HPDE6-E6E7 (cell line): Measurements from ENCODE around the gene MGME1.

Experiments used
- DNase-seq: peaks from one replicate; pipeline ENCODE4 v3.0.0; 2011; ENCODE audit warnings: missing footprints; ENCODE audit errors: extremely low spot score

Gene MGME1, protein sequence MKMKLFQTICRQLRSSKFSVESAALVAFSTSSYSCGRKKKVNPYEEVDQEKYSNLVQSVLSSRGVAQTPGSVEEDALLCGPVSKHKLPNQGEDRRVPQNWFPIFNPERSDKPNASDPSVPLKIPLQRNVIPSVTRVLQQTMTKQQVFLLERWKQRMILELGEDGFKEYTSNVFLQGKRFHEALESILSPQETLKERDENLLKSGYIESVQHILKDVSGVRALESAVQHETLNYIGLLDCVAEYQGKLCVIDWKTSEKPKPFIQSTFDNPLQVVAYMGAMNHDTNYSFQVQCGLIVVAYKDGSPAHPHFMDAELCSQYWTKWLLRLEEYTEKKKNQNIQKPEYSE

DNA sequence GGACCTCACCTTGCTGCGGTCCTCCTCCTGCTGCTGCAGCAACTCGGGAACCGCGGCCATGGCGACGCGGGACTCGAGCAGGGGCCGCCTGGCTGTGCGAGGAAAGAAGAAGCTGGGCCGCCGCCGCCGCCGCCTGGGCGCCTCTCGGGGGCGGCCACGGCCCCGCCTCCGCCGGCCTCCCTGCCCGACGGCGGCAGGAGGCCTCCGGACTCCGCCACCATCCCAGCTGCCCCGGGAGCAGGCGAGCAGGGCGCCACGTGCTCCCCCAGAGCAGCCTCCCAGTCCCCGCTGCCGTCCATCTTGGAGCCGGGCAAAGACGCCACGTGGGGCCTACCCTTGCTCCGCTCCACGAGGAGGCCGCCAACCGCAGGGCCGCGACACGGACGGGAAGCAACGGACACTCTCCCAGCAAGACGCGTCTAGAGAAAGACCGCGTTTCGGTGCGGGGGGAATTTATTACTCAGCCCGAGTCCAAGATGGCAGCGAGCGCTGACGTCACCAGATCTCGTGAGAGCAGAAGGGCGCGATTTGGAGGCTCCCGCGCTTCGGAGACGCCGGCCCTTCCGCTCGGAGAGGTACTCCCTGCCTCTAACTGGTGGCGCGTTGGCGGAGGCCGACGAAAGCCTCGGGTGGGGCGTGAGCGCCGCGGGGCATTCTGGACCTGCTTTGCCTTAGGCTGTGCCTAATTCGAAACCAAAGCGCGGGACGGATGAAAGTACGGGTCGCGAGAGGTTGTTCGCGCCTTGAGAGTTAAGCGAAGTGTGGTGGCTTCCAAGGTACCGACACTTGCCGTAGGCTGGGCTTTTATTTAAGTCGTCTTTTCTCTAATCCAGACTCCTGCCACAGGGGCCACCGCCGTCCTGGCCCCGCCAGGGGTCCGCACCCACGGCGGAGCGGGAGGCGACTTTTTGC, at the start of gene MGME1, which contains the start of gene SNX5:
Gene MGME1 (plus strand): TSS at position 653 of the 912 bp plus-strand sequence. CDS start 842 bp downstream, outside the sequence.
Gene SNX5 (minus strand): TSS at position 429 of the 912 bp plus-strand sequence. CDS start 369 bp downstream, at position 60.
- DNase-seq: peak; percentile 100

DNA sequence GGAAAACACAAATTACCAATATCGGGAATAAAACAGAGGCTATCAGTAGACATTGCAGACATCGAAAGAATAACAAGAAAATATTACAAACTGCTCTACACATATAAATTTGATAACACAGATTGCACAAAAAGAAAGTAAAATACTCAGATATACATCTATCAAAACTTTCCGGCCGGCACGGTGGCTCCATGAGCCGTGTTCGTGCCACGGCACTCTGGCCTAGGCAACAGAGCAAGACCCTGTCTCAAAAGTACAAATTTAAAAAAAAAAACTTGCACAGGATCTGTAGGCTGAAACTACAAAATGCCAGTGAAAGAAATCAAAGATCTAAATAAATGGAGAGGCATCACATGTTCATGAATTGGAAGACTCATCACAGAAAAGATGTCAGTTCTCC, 49.7 kb upstream of the MGME1 start:
- no peak for DNase-seq

DNA sequence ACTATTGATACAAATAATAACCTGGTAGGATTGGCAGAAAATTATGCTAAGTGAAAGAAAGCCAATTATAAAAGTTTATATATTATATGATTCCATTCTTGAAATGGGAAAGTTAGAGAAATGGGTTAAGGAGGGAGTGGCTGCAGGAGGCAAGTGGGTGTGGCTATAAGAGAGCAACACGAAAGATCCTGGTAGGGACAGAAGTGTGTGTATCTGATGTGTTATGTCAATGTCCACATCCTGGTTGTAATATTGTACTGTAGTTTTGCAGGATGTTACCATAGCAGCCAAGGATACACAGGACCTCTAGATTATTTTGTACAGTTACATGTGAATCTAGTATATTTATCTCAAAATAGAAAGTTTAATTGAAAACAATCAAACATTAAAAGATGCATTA, 47.0 kb upstream of the MGME1 start:
- DNase-seq: no peak

DNA sequence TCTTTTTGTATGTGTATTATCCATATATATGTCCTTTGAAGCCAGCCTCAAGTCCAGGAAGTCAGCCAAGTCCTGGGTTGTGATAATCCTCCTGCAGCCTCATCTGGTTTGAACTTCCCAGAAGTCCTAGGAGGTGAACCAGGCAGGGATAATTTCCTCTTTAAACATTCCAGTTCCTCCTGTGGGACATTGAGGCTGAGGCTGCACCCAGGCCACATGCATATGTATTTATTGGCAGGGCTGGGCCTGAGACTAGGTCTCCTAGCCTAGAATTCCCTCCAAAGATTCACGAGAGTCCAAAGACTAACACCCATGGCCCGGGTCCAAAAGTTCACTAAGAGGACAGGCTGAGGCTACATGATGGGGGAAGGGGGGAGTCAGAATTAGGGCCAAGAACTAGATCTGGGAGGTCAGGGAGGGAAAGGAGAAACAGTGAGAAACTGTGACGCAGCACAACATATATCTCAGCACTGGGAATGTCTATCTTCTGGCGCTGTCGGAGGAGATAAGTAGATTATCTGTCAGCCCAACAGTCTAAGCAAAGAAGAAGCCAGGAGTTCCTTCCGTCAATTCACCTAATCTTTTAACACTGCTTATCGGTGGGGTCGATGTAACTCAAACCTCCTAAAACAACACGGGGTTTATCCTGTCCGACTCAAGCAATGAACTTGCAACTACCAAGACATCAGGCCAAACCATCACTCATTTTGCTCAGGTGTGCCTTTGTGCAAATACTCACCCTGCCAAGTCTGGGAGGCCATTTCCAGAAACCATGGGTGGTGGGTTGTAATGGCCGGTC, 43.5 kb upstream of the MGME1 start:
- DNase-seq: no peak

DNA sequence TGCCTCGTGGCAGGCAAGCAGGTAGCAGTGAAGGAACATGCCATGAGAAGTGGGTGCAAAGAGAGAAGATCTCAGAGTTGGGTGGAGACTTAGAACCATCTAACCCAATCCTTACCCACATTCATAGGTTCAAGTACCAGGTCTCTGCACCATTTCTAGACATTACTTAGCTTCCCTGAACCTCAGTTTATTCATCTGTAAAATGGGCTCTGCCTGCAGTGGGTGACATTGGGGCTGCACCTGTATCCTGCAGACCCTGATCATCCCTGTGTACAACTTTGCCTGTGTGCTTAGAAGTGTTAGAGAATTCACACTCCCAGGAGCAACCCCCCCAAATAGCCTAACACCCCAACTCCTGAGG, 42.9 kb upstream of the MGME1 start:
- DNase-seq: no peak

DNA sequence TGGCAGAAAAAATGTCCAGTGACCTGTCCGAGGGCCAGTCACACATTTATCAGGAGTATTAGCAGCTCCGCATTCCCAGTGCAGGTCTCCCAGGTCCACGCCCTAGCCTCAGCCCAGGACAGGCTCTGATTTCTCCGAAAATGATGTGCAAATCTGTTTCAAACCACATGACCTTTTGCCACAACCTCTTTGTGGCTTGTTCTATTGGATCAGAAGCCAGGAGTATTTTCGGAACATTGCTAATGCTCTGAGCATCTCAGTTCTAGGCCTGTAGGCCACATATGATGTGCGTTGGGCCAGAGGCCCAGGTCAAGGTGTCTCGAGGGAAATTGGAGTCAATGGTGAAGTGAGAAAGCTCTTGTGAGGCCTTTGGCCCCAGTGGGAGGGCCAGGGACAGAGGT, 40.6 kb upstream of the MGME1 start:
- DNase-seq: no peak

DNA sequence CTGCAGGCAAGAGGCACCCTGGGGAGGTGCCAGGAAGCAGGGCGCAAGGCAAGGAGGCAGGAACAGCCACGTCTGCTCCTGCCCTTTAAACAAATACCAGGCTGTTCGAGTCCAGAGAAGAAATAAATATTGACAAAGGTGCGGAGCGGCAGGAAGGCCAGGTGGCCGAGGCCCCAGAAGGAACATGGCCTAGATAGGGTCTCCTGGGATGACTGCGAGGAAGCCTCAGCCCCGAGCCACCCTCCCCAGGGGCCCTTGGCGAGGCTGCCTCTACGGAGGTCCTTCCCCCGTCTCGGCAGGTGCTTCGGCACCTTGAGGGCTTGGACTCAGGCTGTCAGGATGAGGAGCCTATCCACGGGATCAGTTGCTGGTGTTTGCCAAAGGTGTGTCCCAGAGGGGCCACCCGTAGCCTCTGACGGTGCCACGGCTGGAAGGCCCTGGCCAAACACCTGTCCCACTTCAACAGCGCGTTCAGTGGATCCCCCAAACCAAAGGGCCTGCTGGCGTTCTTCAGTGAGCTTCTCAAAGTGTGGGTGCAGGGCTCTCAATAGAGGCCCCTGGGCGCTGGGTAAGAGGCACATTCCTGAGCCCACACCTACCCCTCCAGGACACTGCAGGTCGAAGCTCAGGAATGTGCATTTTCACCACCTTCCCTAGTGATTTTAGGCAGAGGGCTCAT, 40.0 kb upstream of the MGME1 start:
- no peak for DNase-seq

DNA sequence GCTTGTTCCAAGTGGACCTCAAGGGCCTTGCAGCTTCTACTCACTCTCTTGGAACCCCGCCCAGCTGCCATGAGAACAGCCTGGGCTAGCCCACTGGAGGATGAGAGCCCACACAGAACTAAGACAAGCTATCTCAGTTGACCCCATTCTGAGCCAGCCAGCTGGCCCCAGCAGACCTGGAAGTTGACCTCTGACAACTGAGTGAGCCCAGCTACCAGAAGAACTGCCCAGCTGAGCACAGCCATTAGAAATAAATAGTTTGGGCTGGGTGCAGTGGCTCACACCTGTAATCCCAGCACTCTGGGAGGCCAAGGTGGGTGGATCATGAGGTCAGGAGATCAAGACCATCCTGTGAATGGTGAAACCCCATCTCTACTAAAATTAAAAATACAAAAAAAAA, 37.3 kb upstream of the MGME1 start:
- no peak for DNase-seq

DNA sequence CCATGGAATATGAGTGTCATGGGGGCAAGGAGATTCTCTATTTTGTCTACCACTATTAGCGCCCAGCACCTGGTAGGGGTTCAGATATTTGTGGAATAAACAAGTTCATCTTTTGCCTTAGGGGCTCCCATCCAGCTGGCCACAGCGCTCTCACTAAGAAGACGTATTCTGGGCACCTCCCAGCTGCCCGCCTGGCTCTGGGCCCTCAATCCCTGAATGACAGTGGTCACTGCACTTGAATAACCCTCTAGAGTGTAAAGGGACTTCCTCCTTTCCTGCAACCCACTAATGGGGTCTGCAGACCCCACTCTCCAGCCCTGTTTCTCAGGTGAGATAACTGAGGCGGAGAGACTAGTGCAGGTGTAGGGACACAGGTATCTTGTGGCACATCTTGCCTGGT, 36.4 kb upstream of the MGME1 start:
- no peak for DNase-seq

DNA sequence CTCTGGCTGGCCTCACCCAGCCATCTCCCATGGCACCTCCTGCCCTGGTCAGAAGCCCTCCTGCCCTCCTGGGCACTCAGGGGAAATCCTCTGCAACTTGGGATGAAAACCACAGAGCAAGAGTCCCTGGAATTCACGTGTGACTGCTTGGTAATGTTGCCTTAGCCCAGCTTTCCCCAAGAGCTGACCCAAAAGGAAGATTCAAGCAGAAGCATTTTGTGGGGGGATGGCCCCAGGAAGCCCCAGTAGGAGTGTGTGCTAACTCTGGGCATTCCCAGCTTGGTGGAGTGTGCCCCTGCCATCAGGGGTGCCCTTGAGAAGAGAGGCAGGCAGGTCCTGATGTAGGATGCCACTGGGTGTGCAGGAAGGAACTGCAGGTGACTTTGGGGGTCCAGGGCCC, 35.7 kb upstream of the MGME1 start:
- no peak for DNase-seq

DNA sequence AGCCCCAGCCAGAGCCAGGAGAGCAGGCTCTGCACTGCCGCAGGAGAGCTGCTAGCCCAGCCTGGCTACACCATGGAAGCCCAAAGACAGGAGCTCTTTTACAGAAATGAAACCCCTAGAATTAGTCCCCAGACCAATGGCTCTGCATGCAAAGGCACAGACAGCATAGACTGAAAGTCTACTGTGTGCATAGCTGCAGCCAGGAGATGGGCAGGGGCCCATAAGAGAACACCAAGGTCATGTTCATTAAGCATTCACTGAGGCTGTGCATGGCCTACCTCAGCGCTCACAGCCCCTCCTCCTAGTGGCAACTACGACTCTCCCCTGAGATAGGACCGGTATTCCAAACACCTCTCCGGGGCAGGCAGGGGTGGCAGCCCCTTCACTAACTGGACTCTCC, 35.1 kb upstream of the MGME1 start:
- no peak for DNase-seq

DNA sequence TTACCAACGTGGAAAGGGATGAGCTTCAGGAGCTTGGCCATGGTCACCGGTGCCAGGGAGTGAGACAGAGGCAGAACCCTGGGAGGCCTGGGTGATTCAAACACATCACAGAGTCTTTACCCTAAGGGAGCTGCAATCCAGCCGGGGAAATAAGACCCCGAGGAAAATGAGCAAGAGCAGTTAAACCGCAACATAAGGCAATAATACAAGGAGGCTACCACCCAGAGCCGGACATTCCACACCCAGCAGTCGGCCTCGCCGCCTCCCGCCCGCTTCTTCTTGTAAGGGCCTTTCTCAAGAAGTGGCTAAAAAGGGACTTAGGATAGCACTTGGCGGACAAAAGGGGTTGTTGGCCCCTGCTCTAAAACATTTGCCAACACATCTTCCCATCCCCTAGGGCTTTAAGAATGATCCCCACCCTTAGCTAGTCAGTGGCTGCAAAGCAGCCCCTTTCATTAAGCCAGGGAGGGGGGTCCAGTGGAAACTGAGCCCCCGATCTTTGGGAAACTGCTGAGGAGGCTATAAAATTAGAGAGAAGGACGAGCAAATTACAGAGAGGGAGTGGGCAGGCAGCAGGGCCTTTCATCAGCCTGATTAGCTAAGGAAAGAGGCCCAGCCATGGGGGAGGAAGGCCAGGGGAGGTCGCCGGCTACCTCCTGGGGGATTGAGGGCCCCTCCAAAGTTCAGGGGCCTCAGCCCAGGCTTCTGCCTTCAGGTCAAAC, 34.5 kb upstream of the MGME1 start:
- no peak for DNase-seq

DNA sequence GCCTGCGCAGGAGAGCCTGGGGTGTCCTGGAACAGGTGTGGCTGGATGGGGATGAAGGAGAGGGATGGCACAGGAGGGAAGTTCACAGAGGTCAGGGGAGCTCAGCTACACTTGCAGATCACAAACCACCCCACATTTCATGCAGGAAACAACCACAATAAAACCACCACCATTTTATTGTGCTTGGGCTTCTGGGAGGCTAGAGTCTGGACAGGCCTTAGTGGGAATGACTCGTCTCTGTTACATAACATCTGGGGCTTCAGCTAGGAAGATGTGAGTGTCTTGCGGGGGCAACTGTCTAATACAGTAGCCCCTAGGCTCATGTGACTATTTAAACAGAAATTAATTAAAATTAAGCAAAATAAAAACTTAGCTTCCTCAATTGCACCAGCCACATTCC, 33.6 kb upstream of the MGME1 start:
- no peak for DNase-seq

DNA sequence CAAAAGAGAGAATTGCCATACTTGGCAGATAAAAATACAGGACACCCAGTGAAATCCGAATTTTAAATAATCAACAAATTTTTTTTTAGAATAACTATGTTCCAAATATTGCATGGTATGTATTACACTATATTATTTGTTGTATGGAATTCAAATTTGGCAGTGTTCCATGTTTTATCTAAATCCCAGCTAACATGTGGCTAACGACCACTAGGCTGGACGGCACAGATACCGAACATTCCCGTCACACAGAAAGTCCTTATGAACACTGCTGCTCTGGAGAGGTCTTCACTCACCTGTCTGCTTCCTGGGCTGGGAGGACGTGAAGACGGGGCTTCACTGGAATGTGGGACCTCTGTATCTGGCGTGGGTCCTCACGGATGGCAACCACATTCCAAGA, 33.1 kb upstream of the MGME1 start:
- no peak for DNase-seq

DNA sequence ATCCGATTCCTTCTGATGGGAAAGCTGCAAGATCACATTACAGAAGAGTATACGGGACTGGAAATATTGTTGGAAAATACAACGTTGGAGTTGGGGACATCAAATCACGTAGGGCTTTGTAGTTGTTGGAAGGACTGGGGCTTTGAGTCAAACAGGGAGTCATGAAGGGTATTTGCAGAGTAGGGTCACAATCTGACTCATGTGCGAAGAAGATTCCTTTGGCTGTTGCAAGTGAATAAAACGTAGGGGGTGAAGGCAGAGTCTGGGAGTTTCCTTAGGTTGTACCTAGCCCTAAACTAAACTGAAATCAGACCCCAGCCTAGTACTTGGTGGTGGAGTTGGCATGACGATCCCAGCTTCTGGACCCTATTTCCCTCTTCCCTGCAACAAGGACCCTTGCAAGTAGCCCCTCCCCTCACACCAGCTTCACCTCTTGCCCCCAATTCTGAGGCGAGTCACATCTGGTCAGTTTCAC, 32.5 kb upstream of the MGME1 start:
- no peak for DNase-seq

DNA sequence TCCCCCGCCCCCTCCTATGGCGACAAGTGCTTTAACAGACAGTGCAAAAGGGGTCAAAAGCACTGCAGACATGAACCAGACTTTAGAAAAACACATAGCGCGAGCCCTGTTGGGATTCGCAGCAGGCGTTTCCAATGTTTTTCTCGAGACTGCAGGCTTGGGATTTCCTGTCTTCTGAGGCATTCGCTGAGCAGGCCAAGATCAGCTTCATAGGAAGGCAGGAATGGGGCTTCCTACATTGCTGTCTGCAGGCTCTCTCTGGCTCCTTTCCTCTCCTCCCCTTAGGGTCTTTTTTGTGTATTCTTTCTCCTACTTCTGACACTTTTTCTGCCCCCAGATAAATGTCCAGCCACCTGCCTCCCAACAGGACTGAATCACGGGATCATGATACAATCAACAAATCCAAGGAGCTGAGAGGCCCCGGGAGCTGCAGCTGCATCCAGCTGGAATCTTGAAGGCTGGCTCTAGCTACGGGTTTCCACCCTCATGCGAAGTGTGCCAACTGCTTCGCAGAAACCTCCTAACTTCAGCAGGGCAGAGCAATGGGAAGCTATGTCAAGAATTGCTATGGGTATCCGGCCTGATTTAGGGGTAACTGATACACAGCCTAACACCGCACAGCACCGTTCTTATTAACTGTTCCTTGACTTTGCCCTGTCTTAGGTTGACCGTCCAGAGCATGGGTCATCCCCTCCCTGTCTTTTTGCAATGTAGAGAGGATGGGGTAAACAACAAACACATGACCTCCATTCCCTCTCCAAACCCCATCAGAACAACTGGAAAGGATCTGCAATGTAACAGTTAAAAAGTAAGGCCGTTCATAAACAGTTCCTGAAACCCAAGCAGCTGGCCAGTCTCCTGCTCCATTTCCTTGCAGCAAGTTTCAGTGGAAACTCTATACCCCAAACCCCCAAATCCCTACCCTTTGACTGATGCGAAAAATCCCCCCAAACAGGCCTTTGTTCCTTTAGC, 31.8 kb upstream of the MGME1 start:
- DNase-seq: no peak

DNA sequence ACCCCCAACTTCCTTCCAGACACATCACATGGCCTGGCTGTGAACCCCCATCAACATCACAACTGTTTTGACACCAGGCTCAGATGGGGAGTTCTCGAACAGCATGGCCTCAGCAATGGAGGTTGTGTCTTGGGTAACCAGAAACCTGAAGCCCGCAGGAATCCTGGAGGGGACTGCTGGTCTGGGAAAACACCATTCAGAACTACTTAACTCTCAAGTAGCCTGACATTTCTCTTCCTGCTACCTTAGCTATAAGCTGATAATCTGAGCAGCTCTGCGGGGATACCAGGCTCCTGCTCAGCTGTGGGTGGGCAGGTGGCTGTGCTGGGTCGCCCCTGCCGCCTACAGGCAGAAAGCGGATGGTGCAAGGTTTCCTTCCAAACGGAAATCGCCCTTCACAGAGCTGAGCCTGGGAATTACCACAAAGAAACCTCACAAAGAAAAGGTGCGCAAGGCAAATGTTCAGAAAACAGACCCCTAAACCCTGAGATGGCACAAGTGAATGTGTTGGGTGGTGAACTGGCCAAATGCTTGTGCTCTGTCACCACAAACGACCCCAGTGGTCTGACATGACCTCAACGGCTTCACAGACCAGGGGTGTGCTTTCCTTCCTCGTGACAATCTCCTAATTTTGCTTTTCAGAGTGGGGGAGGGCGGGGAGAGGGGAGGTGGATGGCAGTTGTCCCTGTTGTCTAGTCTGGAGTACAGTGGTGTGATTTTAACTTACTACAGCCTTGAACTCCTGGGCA, 29.8 kb upstream of the MGME1 start:
- DNase-seq: peak; percentile 78

DNA sequence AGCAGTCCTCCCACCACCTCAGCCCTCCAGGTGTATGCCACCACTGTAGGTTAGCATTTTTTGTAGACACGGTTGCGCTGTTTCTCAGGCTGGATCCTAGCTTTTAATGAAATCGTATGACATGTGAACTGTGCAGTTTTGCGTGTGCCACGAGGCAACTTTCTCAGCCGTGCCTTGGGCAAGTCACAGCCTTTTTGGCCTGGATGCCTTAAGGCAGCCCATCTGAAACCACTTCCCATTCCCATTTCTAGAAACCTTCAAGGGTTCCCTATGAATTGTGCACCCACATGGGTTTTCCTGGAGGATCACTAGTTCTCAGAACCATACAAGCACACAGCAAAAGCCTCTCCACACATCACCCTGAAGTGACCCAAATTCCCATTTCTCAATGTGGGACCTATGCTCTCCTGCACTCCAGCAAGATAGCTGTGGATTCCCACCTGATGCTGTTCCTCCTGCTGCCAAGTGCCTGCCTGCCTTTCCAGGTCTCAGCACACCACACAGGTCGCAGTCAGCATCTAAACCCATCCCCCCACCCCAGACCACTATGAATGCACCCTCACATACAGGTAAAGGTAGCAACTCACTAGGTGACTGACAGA, 29.1 kb upstream of the MGME1 start:
- DNase-seq: no peak
